Hepatocyte (in vitro differentiated cells): ENCODE data around the gene S100PBP. TPM values are rescaled to one million over a fixed set of nuclear protein-coding genes. Genes with fewer than 3 reads are reported as not detected.

Experiments
- DNase-seq: peaks from one replicate; pipeline ENCODE4 v3.0.0-alpha.2; 2016; ENCODE audit warnings: low spot score
- H2AFZ ChIP-seq: fragments of 200-600 bp; sonication (generic); 2 replicates; pipeline ENCODE4 v1.6.0; 2016; ENCODE audit warnings: antibody characterized with exemption, mild to moderate bottlenecking
- H3K27ac ChIP-seq: fragments of 200-600 bp; sonication (generic); 2 replicates; pipeline ENCODE4 v1.5.1; 2016; ENCODE audit warnings: mild to moderate bottlenecking
- H3K27me3 ChIP-seq: fragments of 200-600 bp; sonication (generic); 2 replicates; pipeline ENCODE4 v1.6.1; 2016
- H3K36me3 ChIP-seq: fragments of 200-600 bp; sonication (generic); replicated peaks from 2 replicates; pipeline ENCODE4 v1.5.1; 2016; ENCODE audit warnings: low read depth; ENCODE audit not compliant: insufficient read depth
- H3K4me1 ChIP-seq: fragments of 200-600 bp; sonication (generic); 2 replicates; pipeline ENCODE4 v1.5.1; 2016; ENCODE audit warnings: mild to moderate bottlenecking, moderate library complexity; ENCODE audit not compliant: insufficient read depth
- H3K4me2 ChIP-seq: fragments of 200-600 bp; sonication (generic); 2 replicates; pipeline ENCODE4 v1.6.0; 2016
- H3K4me3 ChIP-seq: fragments of 200-600 bp; sonication (generic); 2 replicates; pipeline ENCODE4 v1.5.1; 2016; ENCODE audit warnings: mild to moderate bottlenecking
- H3K79me2 ChIP-seq: fragments of 200-600 bp; sonication (generic); 2 replicates; pipeline ENCODE4 v1.6.0; 2017; ENCODE audit warnings: mild to moderate bottlenecking
- H3K9me2 ChIP-seq: fragments of 200-600 bp; sonication (generic); replicated peaks from 2 replicates; pipeline ENCODE4 v1.6.0; 2017; ENCODE audit warnings: mild to moderate bottlenecking; ENCODE audit not compliant: insufficient read depth
- H3K9me3 ChIP-seq: fragments of 200-600 bp; sonication (generic); 2 replicates; pipeline ENCODE4 v1.5.1; 2016; ENCODE audit warnings: low read depth, mild to moderate bottlenecking
- H4K20me1 ChIP-seq: fragments of 200-600 bp; sonication (generic); 2 replicates; pipeline ENCODE4 v1.6.0; 2016; ENCODE audit warnings: mild to moderate bottlenecking; ENCODE audit not compliant: insufficient read depth, poor library complexity, severe bottlenecking
- CTCF ChIP-seq: fragments of 200-600 bp; sonication (generic); IDR thresholded peaks from 2 replicates; pipeline ENCODE4 v1.5.1; 2016; ENCODE audit warnings: antibody characterized with exemption, mild to moderate bottlenecking; ENCODE audit not compliant: poor library complexity
- EZH2 ChIP-seq: fragments of 200-600 bp; sonication (generic); IDR thresholded peaks from 2 replicates; pipeline ENCODE4 v1.6.1; 2016; ENCODE audit warnings: antibody characterized with exemption, mild to moderate bottlenecking, borderline replicate concordance
- EZH2phosphoT487 ChIP-seq: fragments of 200-600 bp; sonication (generic); IDR thresholded peaks from one replicate; pipeline ENCODE4 v1.6.1; 2018; ENCODE audit warnings: antibody characterized with exemption, mild to moderate bottlenecking, low read depth, moderate library complexity; ENCODE audit not compliant: unreplicated experiment, severe bottlenecking
- WGBS: methylation state at CpG from one replicate; pipeline ENCODE4 v1.1.6; 2016; ENCODE audit warnings: low lambda C conversion rate; ENCODE audit errors: missing lambda C conversion rate; 5-methylcytosine and 5-hydroxymethylcytosine counted together
- polyA plus RNA-seq: library from polyadenylated mRNA; unstranded; fragments of >200 nt; fragmentation: Nextera tagmentation; extraction: Ambion mirVana; gene quantifications from 2 replicates; pipeline ENCODE4 v1.2.1, GENCODE V29; 2016
- total RNA-seq: library from RNA; depleted of rRNA; stranded (reverse); fragments of >200 nt; gene quantifications from 2 replicates; pipeline ENCODE4 v1.2.3, GENCODE V29; 2014

The S100PBP gene
- total and polyA plus RNA-seq, 2 experiments from 2014 or later = 10.7 to 41.5 TPM

GRCh38 chr1:32900371-32900955 is 83.0 kb downstream of the S100PBP start:
- TF ChIP-seq CTCF (no peak), EZH2 (no peak), EZH2phosphoT487 (no peak)
- no peak for DNase-seq
- no peak overlapping the region for H3K27ac ChIP-seq
- no peaks in the 10 kb centered on the region for H3K36me3 ChIP-seq
- peaks cover 4% of the 10 kb centered on the region for H3K4me1 ChIP-seq
- no peaks in the 10 kb centered on the region for H3K9me3 ChIP-seq
- no peaks in the 10 kb centered on the region for H4K20me1 ChIP-seq
- no peaks in the 10 kb centered on the region for H3K27me3 ChIP-seq
- H2AFZ ChIP-seq = peak overlapping the region; percentile 90
- 35% methylated on average over 22 of the region's 22 CpGs for WGBS
- H3K9me2 ChIP-seq = no peaks in the 10 kb centered on the region
- H3K4me2 ChIP-seq = peak overlapping the region; percentile 98
- no peaks in the 10 kb centered on the region for H3K79me2 ChIP-seq
- peak overlapping the region; percentile 67 for H3K4me3 ChIP-seq

- Histone ChIP-seq H2AFZ (peak within 1 kb of the TSS; percentile 98), H3K36me3 (no peaks in the 10 kb centered on the region), H4K20me1 (no peaks in the 10 kb centered on the region), H3K27ac (peak within 1 kb of the TSS; percentile 43), H3K4me2 (peak within 1 kb of the TSS; percentile 98), H3K9me2 (no peaks in the 10 kb centered on the region), H3K9me3 (no peaks in the 10 kb centered on the region), H3K4me1 (peaks cover 4% of the 10 kb centered on the region), H3K4me3 (peak within 1 kb of the TSS; percentile 67), H3K79me2 (no peaks in the 10 kb centered on the region), H3K27me3 (no peaks in the 10 kb centered on the region)
- peak; percentile 86 for DNase-seq
- TF ChIP-seq EZH2phosphoT487 = no peak
- TF ChIP-seq CTCF = no peak
- TF ChIP-seq EZH2 = no peak
- WGBS = 5% methylated on average over 26 of the region's 92 CpGs
Observed at GRCh38 chr1:32900956-32901822, 83.7 kb downstream of the S100PBP start, which contains the start of gene TMEM54. TMEM54 (minus strand) TSS chr1:32901389; CDS start chr1:32901238, 151 bp downstream.

GRCh38 chr1:32901823-32902534 is 84.5 kb downstream of the S100PBP start:
- WGBS = 49% methylated on average over 17 of the region's 24 CpGs
- Histone ChIP-seq H3K27me3 (no peaks in the 10 kb centered on the region), H3K79me2 (no peaks in the 10 kb centered on the region), H4K20me1 (no peaks in the 10 kb centered on the region), H3K9me2 (no peaks in the 10 kb centered on the region), H3K9me3 (no peaks in the 10 kb centered on the region), H3K4me1 (peaks cover 4% of the 10 kb centered on the region), H3K36me3 (no peaks in the 10 kb centered on the region), H3K27ac (peak overlapping the region; percentile 43), H3K4me3 (peak overlapping the region; percentile 55), H3K4me2 (peak overlapping the region; percentile 98), H2AFZ (peak overlapping the region; percentile 98)
- TF ChIP-seq CTCF = no peak
- no peak for TF ChIP-seq EZH2
- TF ChIP-seq EZH2phosphoT487 = no peak
- no peak for DNase-seq
